Measurements from ENCODE around the gene TSPAN33. TPM values are rescaled to one million over a fixed set of nuclear protein-coding genes. Genes with fewer than 3 reads are reported as not detected.

Gene TSPAN33
- total RNA-seq, 4 donors from 2014 or later, result 5.6 to 9.1 (median 7.8) TPM

- no peak for ATAC-seq
- intact Hi-C loops (cut with DNase I; ENCODE audit: low total_unique reads), result no loop called here
- TF ChIP-seq, protein P1, sequence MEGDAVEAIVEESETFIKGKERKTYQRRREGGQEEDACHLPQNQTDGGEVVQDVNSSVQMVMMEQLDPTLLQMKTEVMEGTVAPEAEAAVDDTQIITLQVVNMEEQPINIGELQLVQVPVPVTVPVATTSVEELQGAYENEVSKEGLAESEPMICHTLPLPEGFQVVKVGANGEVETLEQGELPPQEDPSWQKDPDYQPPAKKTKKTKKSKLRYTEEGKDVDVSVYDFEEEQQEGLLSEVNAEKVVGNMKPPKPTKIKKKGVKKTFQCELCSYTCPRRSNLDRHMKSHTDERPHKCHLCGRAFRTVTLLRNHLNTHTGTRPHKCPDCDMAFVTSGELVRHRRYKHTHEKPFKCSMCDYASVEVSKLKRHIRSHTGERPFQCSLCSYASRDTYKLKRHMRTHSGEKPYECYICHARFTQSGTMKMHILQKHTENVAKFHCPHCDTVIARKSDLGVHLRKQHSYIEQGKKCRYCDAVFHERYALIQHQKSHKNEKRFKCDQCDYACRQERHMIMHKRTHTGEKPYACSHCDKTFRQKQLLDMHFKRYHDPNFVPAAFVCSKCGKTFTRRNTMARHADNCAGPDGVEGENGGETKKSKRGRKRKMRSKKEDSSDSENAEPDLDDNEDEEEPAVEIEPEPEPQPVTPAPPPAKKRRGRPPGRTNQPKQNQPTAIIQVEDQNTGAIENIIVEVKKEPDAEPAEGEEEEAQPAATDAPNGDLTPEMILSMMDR (IDR thresholded peaks at IDR 0.05 in 4 of 5, conservative IDR thresholded peaks at IDR 0.05 in 1 of 5), result no peak
- no peak for TF ChIP-seq POLR2A (IDR thresholded peaks at IDR 0.05)
- in situ Hi-C loops (cut with MboI; ENCODE audit: low sequenced_read_pairs in 4 of 4), result loop anchor here in 2 of 4 donors (5.0 to 25.0 kb wide), 2 partner anchors 40 to 260 kb away; no protein-coding TSS in a partner anchor
- H3K27me3 ChIP-seq, result no peaks in the 10 kb centered on the region
- no peak overlapping the region for H3K27ac ChIP-seq
- no peaks in the 10 kb centered on the region for H3K4me1 ChIP-seq
- H3K9me3 ChIP-seq, result no peaks in the 10 kb centered on the region
- H3K36me3 ChIP-seq, result no peaks in the 10 kb centered on the region
- no peak for DNase-seq
- no peak overlapping the region for H3K4me3 ChIP-seq
These were observed 57.7 kb downstream of the TSPAN33 start for GRCh38 chr7:129202058-129202777.

DNA sequence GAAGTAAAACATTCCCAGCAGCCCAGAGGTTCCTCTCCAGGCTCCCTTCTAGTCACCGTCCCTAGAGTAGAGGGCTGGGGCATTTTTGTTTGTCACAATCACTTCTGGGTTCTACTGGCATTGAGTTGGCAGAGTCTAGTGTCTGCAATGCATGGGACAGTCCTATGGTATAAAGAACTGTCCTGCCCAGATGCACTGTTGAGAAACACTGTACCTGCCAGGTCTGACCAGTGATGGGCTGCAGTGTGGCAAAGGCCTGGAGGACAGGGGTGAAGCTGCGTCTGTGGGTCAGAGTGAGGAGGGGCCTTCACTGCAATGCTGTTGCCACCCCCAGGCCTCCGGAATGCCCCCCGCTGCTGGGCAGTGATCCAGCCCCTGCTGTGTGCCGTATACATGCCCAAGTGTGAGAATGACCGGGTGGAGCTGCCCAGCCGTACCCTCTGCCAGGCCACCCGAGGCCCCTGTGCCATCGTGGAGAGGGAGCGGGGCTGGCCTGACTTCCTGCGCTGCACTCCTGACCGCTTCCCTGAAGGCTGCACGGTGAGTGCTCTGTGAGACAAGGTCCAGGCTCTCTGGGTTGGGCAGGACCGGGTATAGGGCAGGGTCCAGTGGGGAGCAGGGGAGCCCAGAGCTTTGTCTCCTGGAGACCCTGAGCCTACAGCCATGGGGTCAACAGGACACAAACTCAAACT lies 58.7 kb downstream of the TSPAN33 start:
- no peak overlapping the region for H3K4me3 ChIP-seq
- H3K9me3 ChIP-seq, result no peaks in the 10 kb centered on the region
- TF ChIP-seq, protein P1 (IDR thresholded peaks at IDR 0.05 in 4 of 5, conservative IDR thresholded peaks at IDR 0.05 in 1 of 5), result no peak
- no peak for TF ChIP-seq POLR2A (IDR thresholded peaks at IDR 0.05)
- H3K36me3 ChIP-seq, result no peaks in the 10 kb centered on the region
- H3K27me3 ChIP-seq, result no peaks in the 10 kb centered on the region
- no peaks in the 10 kb centered on the region for H3K4me1 ChIP-seq
- intact Hi-C loops (cut with DNase I; ENCODE audit: low total_unique reads) (no loop called here), in situ Hi-C loops (cut with MboI; ENCODE audit: low sequenced_read_pairs in 4 of 4) (loop anchor here in 2 of 4 donors (5.0 to 25.0 kb wide), 2 partner anchors 41 to 259 kb away; no protein-coding TSS in a partner anchor)
- ATAC-seq (no peak), DNase-seq (no peak)
- no peak overlapping the region for H3K27ac ChIP-seq

- TF ChIP-seq, protein P1 (IDR thresholded peaks at IDR 0.05 in 4 of 5, conservative IDR thresholded peaks at IDR 0.05 in 1 of 5), result no peak
- TF ChIP-seq POLR2A (IDR thresholded peaks at IDR 0.05), result no peak
- in situ Hi-C loops (cut with MboI; ENCODE audit: low sequenced_read_pairs in 4 of 4) (loop anchor here in 1 of 4 donors (25.0 kb wide), 1 partner anchor 257 kb away; no protein-coding TSS in a partner anchor), intact Hi-C loops (cut with DNase I; ENCODE audit: low total_unique reads) (no loop called here)
- DNase-seq, result no peak
- ATAC-seq, result no peak
- Histone ChIP-seq H3K36me3 (no peaks in the 10 kb centered on the region), H3K4me1 (no peaks in the 10 kb centered on the region), H3K27ac (no peak overlapping the region), H3K9me3 (no peaks in the 10 kb centered on the region), H3K4me3 (no peak overlapping the region), H3K27me3 (no peaks in the 10 kb centered on the region)
These were observed 60.8 kb downstream of the TSPAN33 start for GRCh38 chr7:129205126-129205818.

DNA sequence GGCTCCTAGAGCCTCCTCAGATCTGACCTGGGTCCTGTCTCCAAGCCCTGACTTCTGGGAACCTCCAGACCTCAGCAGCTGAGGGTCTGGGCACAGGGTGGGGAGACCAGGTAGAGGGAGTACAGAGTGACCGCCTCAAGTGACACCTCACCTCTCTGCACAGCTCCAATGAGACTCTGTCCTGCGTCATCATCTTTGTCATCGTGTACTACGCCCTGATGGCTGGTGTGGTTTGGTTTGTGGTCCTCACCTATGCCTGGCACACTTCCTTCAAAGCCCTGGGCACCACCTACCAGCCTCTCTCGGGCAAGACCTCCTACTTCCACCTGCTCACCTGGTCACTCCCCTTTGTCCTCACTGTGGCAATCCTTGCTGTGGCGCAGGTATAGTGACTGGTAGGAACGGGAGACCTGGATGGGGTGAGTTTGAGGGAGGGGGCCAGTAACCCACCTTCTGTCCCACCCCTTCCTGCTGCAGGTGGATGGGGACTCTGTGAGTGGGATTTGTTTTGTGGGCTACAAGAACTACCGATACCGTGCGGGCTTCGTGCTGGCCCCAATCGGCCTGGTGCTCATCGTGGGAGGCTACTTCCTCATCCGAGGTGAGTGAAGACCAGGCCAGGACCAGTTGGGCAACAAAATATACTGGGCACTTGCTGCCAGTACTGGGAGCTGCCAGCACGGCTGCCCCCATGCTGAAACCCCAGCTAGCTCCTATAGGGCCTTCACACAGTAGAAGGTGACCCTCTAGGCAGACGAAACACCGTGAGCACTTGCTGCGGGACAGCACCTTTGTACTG lies 61.7 kb downstream of the TSPAN33 start:
- DNase-seq, result no peak
- Histone ChIP-seq H3K36me3 (no peaks in the 10 kb centered on the region), H3K9me3 (no peaks in the 10 kb centered on the region), H3K4me1 (peaks cover 0 to 3% of the 10 kb centered on the region in 2 donors), H3K27ac (no peak overlapping the region), H3K27me3 (no peaks in the 10 kb centered on the region), H3K4me3 (no peak overlapping the region)
- in situ Hi-C loops (cut with MboI; ENCODE audit: low sequenced_read_pairs in 4 of 4), result loop anchor here in 1 of 4 donors (25.0 kb wide), 1 partner anchor 256 kb away; no protein-coding TSS in a partner anchor
- intact Hi-C loops (cut with DNase I; ENCODE audit: low total_unique reads), result no loop called here
- no peak for ATAC-seq
- TF ChIP-seq POLR2A (IDR thresholded peaks at IDR 0.05), result no peak
- TF ChIP-seq, protein P1 (IDR thresholded peaks at IDR 0.05 in 4 of 5, conservative IDR thresholded peaks at IDR 0.05 in 1 of 5), result no peak

Measured in gastrocnemius medialis (tissue), 4 donors.